Measurements from ENCODE around the gene CLIP2. TPM values are rescaled to one million over a fixed set of nuclear protein-coding genes. Genes with fewer than 3 reads are reported as not detected.

Gene CLIP2
- total and polyA plus RNA-seq, 2 of the 8 experiments (the other 6 are each of a cell fraction or from before 2014, with no cell fraction given): 8.3 to 41.5 TPM

DNA sequence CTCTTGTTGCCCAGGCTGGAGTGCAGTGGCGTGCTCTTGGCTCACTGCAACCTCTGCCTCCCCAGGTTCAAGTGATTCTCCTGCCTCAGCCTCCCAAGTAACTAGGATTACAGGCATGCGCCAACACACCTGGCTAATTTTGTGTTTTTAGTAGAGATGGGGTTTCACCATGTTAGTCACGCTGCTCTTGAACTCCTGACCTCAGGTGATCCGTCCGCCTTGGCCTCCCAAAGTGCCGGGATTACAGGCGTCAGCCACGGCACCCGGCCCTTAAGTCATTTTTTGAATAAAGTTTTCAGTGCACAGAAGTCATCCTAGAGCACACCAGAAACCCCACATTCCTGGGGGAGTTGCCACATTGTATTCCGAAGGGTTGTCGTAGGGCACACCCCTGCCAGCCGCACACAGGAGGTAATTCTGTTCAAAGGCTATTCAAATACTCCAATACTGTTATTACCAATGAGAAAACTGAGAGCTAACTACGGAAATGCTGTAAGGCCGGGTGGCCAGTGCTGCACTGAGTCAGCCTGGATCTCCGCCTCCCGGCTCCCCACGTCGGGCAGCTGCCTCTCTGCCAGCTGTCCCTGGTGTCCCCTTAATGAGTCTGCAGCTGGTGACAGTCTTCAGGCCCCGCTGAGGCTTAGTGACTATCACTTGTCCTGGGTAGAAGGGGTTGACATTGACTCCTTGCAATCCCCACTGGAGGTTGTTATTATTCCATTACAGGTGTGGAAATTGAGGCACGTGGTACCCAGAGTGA lies 26.4 kb upstream of the CLIP2 start:
- H4K20me1 ChIP-seq (replicated peaks in 1 of 2; ENCODE audit: control insufficient read depth in 1 of 2, insufficient read depth in 2 of 2, low read length in 2 of 2): no peaks in the 10 kb centered on the region
- H4K8ac ChIP-seq (ENCODE audit: extremely low read depth, insufficient read depth, low read length): no peak overlapping the region; the same call in 1 of the 2 replicates
- no peak overlapping the region for H3K23ac ChIP-seq (ENCODE audit: insufficient read length)
- H3K9ac ChIP-seq (replicated peaks in 1 of 4; ENCODE audit: extremely low read depth in 1 of 4, low read depth in 3 of 4, low read length in 3 of 4): no peak overlapping the region
- H2BK15ac ChIP-seq (ENCODE audit: low read length): no peak overlapping the region
- H4K5ac ChIP-seq (ENCODE audit: insufficient read length, low read depth, low read length): no peak overlapping the region
- no peak overlapping the region for H2BK120ac ChIP-seq (replicated peaks; ENCODE audit: low read depth, low read length)
- no peak overlapping the region for H3K18ac ChIP-seq (ENCODE audit: extremely low read depth, low read length)
- no peak overlapping the region for H2BK5ac ChIP-seq (ENCODE audit: low read depth, low read length)
- H3K79me2 ChIP-seq (ENCODE audit: control insufficient read depth in 1 of 2, insufficient read depth in 2 of 2, low read length in 2 of 2): no peaks in the 10 kb centered on the region
- H2BK20ac ChIP-seq (ENCODE audit: low read length): no peak overlapping the region
- no peak overlapping the region for H2BK12ac ChIP-seq (ENCODE audit: low read depth, low read length)
- no peaks in the 10 kb centered on the region for H3K79me1 ChIP-seq (ENCODE audit: low read depth, low read length)
- no peak overlapping the region for H3K4me2 ChIP-seq (ENCODE audit: insufficient read depth in 1 of 2, low read depth in 2 of 2, low read length in 2 of 2)
- 91% methylated on average over 20 of the region's 20 CpGs; no CpG with 5 or more reads in 1 of the 2 experiments for WGBS, 2 experiments (ENCODE audit: extremely low coverage in 1 of 2, insufficient coverage in 1 of 2, insufficient read length in 1 of 2, insufficient replicate concordance in 2 of 2, low coverage in 1 of 2, low lambda C conversion rate in 2 of 2, missing lambda C conversion rate in 1 of 2)
- H3K36me3 ChIP-seq (ENCODE audit: control insufficient read depth in 2 of 4, insufficient read depth in 4 of 4, low read length in 3 of 4): no peaks in the 10 kb centered on the region
- no peaks in the 10 kb centered on the region for H3K9me3 ChIP-seq (ENCODE audit: insufficient read depth in 2 of 2, low read depth in 1 of 2, low read length in 1 of 2)
- H2AFZ ChIP-seq (ENCODE audit: low read length): no peak overlapping the region
- no peak overlapping the region for H3K14ac ChIP-seq (ENCODE audit: insufficient read length)
- CTCF ChIA-PET (ENCODE audit: partially characterized antibody): interaction anchor here (0.5 to 4.3 kb wide), 7 partner anchors 8 to 222 kb away, joined by 3 to 14 read pairs (median 4); no protein-coding TSS in a partner anchor
- FAIRE-seq (no peak), DNase-seq (ENCODE audit: low read depth in 1 of 2, low spot score in 2 of 2) (no peak)
- H3K27ac ChIP-seq (ENCODE audit: low read depth, low read length): no peak overlapping the region
- POLR2A ChIA-PET (ENCODE audit: partially characterized antibody): interaction anchor here (1.2 to 1.7 kb wide), 3 partner anchors 8 to 20 kb away, joined by 3 to 8 read pairs (median 3); partner anchors contain the start of gene RFC2
- H3K56ac ChIP-seq (replicated peaks; ENCODE audit: insufficient read length, low read depth, low read length): no peak overlapping the region
- no peaks in the 10 kb centered on the region for H3K27me3 ChIP-seq (replicated peaks in 1 of 4; ENCODE audit: control insufficient read depth in 3 of 4, extremely low read depth in 1 of 4, insufficient read depth in 3 of 4, low read length in 3 of 4)
- H4K91ac ChIP-seq (replicated peaks; ENCODE audit: insufficient read length, low read length): no peak overlapping the region
- no peak overlapping the region for H3K4ac ChIP-seq (replicated peaks; ENCODE audit: insufficient read length, low read depth, low read length)
- H3K4me3 ChIP-seq (ENCODE audit: extremely low read depth in 1 of 4, insufficient read depth in 2 of 4, low read depth in 3 of 4, low read length in 4 of 4): no peak overlapping the region
- no peaks in the 10 kb centered on the region for H3K4me1 ChIP-seq (replicated peaks in 1 of 4; ENCODE audit: control insufficient read depth in 3 of 4, insufficient read depth in 4 of 4, low read length in 3 of 4)
- H2AK5ac ChIP-seq (ENCODE audit: low read depth, low read length): no peak overlapping the region
- H3K23me2 ChIP-seq (ENCODE audit: low read depth, low read length): no peaks in the 10 kb centered on the region
- TF ChIP-seq CHD2 (IDR thresholded peaks at IDR 0.05; ENCODE audit: low read length) (no peak), CBX8 (IDR thresholded peaks at IDR 0.05; ENCODE audit: borderline replicate concordance, low read depth, low read length) (no peak), POLR2A (IDR thresholded peaks at IDR 0.05; ENCODE audit: control extremely low read depth in 1 of 2, low read depth in 2 of 2, low read length in 2 of 2) (no peak), ASH2L (IDR thresholded peaks at IDR 0.05; ENCODE audit: low read length) (no peak), RAD21 (IDR thresholded peaks at IDR 0.05 in 1 of 2, conservative IDR thresholded peaks at IDR 0.05 in 1 of 2; ENCODE audit: low read depth in 2 of 2, low read length in 2 of 2) (no peak), KDM4A (IDR thresholded peaks at IDR 0.05; ENCODE audit: low read depth, low read length, severe bottlenecking) (no peak), SP2 (IDR thresholded peaks at IDR 0.05; ENCODE audit: low read length) (no peak), TEAD4 (IDR thresholded peaks at IDR 0.05; ENCODE audit: low read depth, low read length) (no peak)
- TF ChIP-seq, protein P1, sequence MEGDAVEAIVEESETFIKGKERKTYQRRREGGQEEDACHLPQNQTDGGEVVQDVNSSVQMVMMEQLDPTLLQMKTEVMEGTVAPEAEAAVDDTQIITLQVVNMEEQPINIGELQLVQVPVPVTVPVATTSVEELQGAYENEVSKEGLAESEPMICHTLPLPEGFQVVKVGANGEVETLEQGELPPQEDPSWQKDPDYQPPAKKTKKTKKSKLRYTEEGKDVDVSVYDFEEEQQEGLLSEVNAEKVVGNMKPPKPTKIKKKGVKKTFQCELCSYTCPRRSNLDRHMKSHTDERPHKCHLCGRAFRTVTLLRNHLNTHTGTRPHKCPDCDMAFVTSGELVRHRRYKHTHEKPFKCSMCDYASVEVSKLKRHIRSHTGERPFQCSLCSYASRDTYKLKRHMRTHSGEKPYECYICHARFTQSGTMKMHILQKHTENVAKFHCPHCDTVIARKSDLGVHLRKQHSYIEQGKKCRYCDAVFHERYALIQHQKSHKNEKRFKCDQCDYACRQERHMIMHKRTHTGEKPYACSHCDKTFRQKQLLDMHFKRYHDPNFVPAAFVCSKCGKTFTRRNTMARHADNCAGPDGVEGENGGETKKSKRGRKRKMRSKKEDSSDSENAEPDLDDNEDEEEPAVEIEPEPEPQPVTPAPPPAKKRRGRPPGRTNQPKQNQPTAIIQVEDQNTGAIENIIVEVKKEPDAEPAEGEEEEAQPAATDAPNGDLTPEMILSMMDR (IDR thresholded peaks at IDR 0.05; ENCODE audit: control extremely low read depth in 1 of 3, insufficient read depth in 1 of 3, low read depth in 1 of 3, low read length in 3 of 3): no peak
- TF ChIP-seq, protein P2, sequence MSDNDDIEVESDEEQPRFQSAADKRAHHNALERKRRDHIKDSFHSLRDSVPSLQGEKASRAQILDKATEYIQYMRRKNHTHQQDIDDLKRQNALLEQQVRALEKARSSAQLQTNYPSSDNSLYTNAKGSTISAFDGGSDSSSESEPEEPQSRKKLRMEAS (IDR thresholded peaks at IDR 0.05): no peak
